Measurements from ENCODE around the gene COG5. TPM values are rescaled to one million over a fixed set of nuclear protein-coding genes. Genes with fewer than 3 reads are reported as not detected.

COG5 gene
- total and polyA plus RNA-seq, 9 of the 15 experiments (the other 6 are each of a cell fraction or from before 2014, with no cell fraction given): 15.3 to 75.1 (median 56.4) TPM

- no peak for TF ChIP-seq GMEB1 (CRISPR knock-in tag; IDR thresholded peaks at IDR 0.05)
- TF ChIP-seq PCBP2 (IDR thresholded peaks at IDR 0.05; ENCODE audit: low read depth, low read length, poor library complexity, severe bottlenecking): no peak
- TF ChIP-seq NR0B1 (IDR thresholded peaks at IDR 0.05; ENCODE audit: partially characterized antibody): no peak
- no peak for TF ChIP-seq ZNF121 (CRISPR knock-in tag; conservative IDR thresholded peaks at IDR 0.05)
- TF ChIP-seq TBL1XR1 (IDR thresholded peaks at IDR 0.05; ENCODE audit: low read length in 2 of 2): peak in 1 of 2 experiments; percentile 77; a peak in 3 of 4 replicates
- no peak for TF ChIP-seq KAT8 (IDR thresholded peaks at IDR 0.05; ENCODE audit: low read depth)
- no peak for TF ChIP-seq LARP7 (IDR thresholded peaks at IDR 0.05)
- TF ChIP-seq ZNF124 (CRISPR knock-in tag; IDR thresholded peaks at IDR 0.05): no peak
- TF ChIP-seq NCOA1 (IDR thresholded peaks at IDR 0.05; ENCODE audit: low read depth): peak; percentile 88
- TF ChIP-seq KHSRP (IDR thresholded peaks at IDR 0.05): no peak
- TF ChIP-seq ZNF24 (IDR thresholded peaks at IDR 0.05): no peak; the same call in 1 of the 2 replicates
- no peak for TF ChIP-seq POLR3A (IDR thresholded peaks at IDR 0.05; ENCODE audit: borderline replicate concordance, extremely low read depth, insufficient read depth, insufficient read length)
- peak; percentile 77 for TF ChIP-seq HDAC3 (IDR thresholded peaks at IDR 0.05; ENCODE audit: borderline replicate concordance, partially characterized antibody)
- peak; percentile 59; the same call in 1 of the 2 replicates for TF ChIP-seq GATA2 (CRISPR knock-in tag; IDR thresholded peaks at IDR 0.05)
- peak; percentile 45 to 71 for TF ChIP-seq AFF1 (IDR thresholded peaks at IDR 0.05; ENCODE audit: low read depth in 1 of 2, partially characterized antibody in 2 of 2)
- peak; percentile 86 for TF ChIP-seq ZNF140 (CRISPR knock-in tag; IDR thresholded peaks at IDR 0.05)
- TF ChIP-seq SPI1 (IDR thresholded peaks at IDR 0.05; ENCODE audit: borderline replicate concordance, low read depth, low read length): no peak
- TF ChIP-seq SLC30A9 (CRISPR knock-in tag; IDR thresholded peaks at IDR 0.05): no peak
- no peak for TF ChIP-seq TFE3 (CRISPR knock-in tag; IDR thresholded peaks at IDR 0.05)
- TF ChIP-seq ARID2 (IDR thresholded peaks at IDR 0.05): no peak
Measured at GRCh38 chr7:107318523-107319160, 245.1 kb downstream of the COG5 start (continued).
